Breast epithelium (tissue), 4 donors: ENCODE results near the gene FIG4. TPM values are rescaled to one million over a fixed set of nuclear protein-coding genes. Genes with fewer than 3 reads are reported as not detected.
"Not testable (repeated sequence)": the region's sequence is repeated elsewhere in the genome, so short reads cannot be mapped to it uniquely, and the experiment has no call there.

ENCODE experiments used
- DNase-seq, 2 donors: peaks; one replicate each; pipeline ENCODE4 v3.0.0-alpha.2; 2019; ENCODE audit warnings: low spot score in 2 of 2
- H3K27ac ChIP-seq, 2 donors: fragments of 200-600 bp; sonication (generic) in 1 of 2; one replicate each; pipeline ENCODE4 v1.5.1; 2016 to 2019; ENCODE audit warnings: mild to moderate bottlenecking in 1 of 2
- H3K27me3 ChIP-seq, 2 donors: fragments of 200-600 bp; sonication (generic) in 1 of 2; one replicate each; pipeline versions ENCODE4 v1.5.1 to v1.6.0; 2017 to 2019; ENCODE audit warnings: control low read depth in 1 of 2, mild to moderate bottlenecking in 1 of 2
- H3K36me3 ChIP-seq: fragments of 200-600 bp; one replicate; pipeline ENCODE4 v1.5.1; 2019
- H3K4me1 ChIP-seq, 2 donors: fragments of 200-600 bp; sonication (generic); one replicate each; pipeline ENCODE4 v1.5.1; 2016 to 2019; ENCODE audit warnings: control low read depth in 1 of 2
- H3K4me3 ChIP-seq, 3 donors: fragments of 200-600 bp; sonication (generic); 1 replicate in 2 of 3; 2 replicates in 1 of 3; pipeline ENCODE4 v1.5.1; 2016 to 2019; ENCODE audit warnings: mild to moderate bottlenecking in 3 of 3, moderate library complexity in 2 of 3
- H3K9me3 ChIP-seq, 2 donors: fragments of 200-600 bp; sonication (generic) in 1 of 2; one replicate each; pipeline ENCODE4 v1.5.1; 2016 to 2019; ENCODE audit warnings: control low read depth in 1 of 2
- POLR2A ChIP-seq: fragments of 450-650 bp; IDR thresholded peaks from one replicate; pipeline ENCODE4 v1.6.1; 2016; ENCODE audit warnings: antibody characterized with exemption, mild to moderate bottlenecking, moderate library complexity
- POLR2AphosphoS5 ChIP-seq, 3 donors: sonication (generic); formaldehyde crosslinking; IDR thresholded peaks; one replicate each; pipeline ENCODE4 v1.6.1; 2017; ENCODE audit warnings: antibody characterized with exemption in 3 of 3
- intact Hi-C: fragments of 100-400 bp; cut with DNase I; formaldehyde crosslinking; loops from one replicate; pipeline ENCODE4 v1.15.1; 2023; ENCODE audit warnings: low total_unique reads
- total RNA-seq, 3 donors: library from RNA; depleted of rRNA; stranded (reverse); fragments of >200 nt; gene quantifications; one replicate each; pipeline ENCODE4 v1.1.0, GENCODE V29; 2016
- TF ChIP-seq, protein P1 (sequence below), 3 donors: fragments of 450-650 bp; IDR thresholded peaks; one replicate each; pipeline ENCODE4 v1.5.1; 2016 to 2017; ENCODE audit warnings: antibody characterized with exemption in 3 of 3, mild to moderate bottlenecking in 3 of 3, moderate library complexity in 3 of 3

FIG4 gene
- total RNA-seq, 3 donors from 2014 or later: 18.2 to 29.6 (median 18.4) TPM

DNA sequence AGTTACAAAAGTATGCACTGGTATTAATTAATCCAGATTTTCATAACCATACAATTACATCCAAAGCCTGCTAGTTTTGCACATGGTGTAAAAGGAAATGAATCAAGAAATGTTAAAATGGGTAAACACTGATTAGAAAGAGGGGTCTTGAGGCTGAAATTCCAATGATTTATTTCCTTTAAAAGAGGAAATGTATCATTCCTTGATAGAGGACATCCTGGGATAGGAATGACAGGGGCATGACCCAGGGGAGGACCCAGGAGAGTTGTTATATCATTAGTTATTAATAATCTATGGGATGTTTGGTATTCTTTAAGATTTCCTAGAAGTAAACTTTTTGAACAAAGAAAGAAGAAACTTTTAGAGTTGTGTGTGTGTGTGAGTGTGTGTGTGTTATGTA lies 18.3 kb upstream of the FIG4 start:
- Histone ChIP-seq H3K27ac (no peak overlapping the region), H3K9me3 (no peaks in the 10 kb centered on the region), H3K4me3 (no peak overlapping the region), H3K4me1 (no peaks in the 10 kb centered on the region), H3K27me3 (no peaks in the 10 kb centered on the region), H3K36me3 (no peaks in the 10 kb centered on the region)
- intact Hi-C loops: no loop called here
- no peak for DNase-seq
- TF ChIP-seq, protein P1, sequence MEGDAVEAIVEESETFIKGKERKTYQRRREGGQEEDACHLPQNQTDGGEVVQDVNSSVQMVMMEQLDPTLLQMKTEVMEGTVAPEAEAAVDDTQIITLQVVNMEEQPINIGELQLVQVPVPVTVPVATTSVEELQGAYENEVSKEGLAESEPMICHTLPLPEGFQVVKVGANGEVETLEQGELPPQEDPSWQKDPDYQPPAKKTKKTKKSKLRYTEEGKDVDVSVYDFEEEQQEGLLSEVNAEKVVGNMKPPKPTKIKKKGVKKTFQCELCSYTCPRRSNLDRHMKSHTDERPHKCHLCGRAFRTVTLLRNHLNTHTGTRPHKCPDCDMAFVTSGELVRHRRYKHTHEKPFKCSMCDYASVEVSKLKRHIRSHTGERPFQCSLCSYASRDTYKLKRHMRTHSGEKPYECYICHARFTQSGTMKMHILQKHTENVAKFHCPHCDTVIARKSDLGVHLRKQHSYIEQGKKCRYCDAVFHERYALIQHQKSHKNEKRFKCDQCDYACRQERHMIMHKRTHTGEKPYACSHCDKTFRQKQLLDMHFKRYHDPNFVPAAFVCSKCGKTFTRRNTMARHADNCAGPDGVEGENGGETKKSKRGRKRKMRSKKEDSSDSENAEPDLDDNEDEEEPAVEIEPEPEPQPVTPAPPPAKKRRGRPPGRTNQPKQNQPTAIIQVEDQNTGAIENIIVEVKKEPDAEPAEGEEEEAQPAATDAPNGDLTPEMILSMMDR (IDR thresholded peaks at IDR 0.05): no peak
- TF ChIP-seq POLR2AphosphoS5 (IDR thresholded peaks at IDR 0.05) (no peak), POLR2A (no peak)

GRCh38 chr6:109676724-109677123 lies 14.4 kb upstream of the FIG4 start:
- no peaks in the 10 kb centered on the region for H3K27me3 ChIP-seq
- no peak for DNase-seq
- no peaks in the 10 kb centered on the region for H3K4me1 ChIP-seq
- H3K27ac ChIP-seq: no peak overlapping the region
- no peaks in the 10 kb centered on the region for H3K36me3 ChIP-seq
- TF ChIP-seq, protein P1 (IDR thresholded peaks at IDR 0.05): no peak
- no peak for TF ChIP-seq POLR2A
- no peak for TF ChIP-seq POLR2AphosphoS5 (IDR thresholded peaks at IDR 0.05)
- intact Hi-C loops: no loop called here
- no peaks in the 10 kb centered on the region for H3K9me3 ChIP-seq
- no peak overlapping the region for H3K4me3 ChIP-seq

GRCh38 chr6:109678240-109678639 lies 12.9 kb upstream of the FIG4 start:
- Histone ChIP-seq H3K27ac (no peak overlapping the region), H3K4me1 (no peaks in the 10 kb centered on the region), H3K9me3 (no peaks in the 10 kb centered on the region), H3K4me3 (no peak overlapping the region), H3K36me3 (no peaks in the 10 kb centered on the region), H3K27me3 (no peaks in the 10 kb centered on the region)
- no peak for DNase-seq
- TF ChIP-seq, protein P1 (IDR thresholded peaks at IDR 0.05): no peak
- TF ChIP-seq POLR2AphosphoS5 (IDR thresholded peaks at IDR 0.05): no peak
- no peak for TF ChIP-seq POLR2A
- intact Hi-C loops: no loop called here

- intact Hi-C loops, H3K9me3 ChIP-seq, H3K27me3 ChIP-seq, H3K36me3 ChIP-seq, H3K4me1 ChIP-seq, H3K27ac ChIP-seq, DNase-seq: not testable (repeated sequence)
- H3K4me3 ChIP-seq: peak overlapping the region in 1 of 3 donors; percentile 27
Observed at GRCh38 chr6:109678661-109679505, 12.2 kb upstream of the FIG4 start.

DNA sequence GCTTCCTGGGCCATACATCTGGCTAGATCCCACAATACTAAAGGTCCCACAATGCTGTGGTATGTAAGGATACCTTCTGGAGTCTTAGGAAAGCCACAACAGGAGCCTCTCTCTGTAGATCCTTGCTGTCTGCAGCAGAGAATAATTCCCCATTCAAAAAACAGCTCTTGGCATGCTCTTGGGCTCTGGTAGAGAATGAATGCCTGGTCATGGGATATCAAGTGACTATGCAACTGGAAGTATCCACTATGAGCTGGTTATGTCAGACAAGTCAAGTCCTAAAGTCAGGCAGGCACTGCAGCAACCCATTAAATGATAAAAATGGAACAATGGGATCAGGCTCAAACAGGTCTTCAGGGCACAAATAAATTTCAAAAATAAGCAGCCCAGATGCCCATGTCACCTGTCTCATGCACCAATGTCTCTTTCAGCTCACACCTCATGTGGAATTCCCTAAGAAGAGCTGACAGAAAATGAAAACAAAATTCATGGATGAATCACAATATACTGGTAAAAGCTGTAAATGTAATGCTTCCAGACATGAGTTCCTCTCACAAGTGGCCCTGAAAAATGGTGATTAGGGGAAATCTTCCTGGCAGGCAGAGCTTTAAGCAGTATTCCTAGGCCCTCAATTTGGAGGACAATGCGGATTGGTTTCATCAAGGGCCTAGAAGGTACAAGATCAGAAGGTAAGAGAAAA lies 4.4 kb upstream of the FIG4 start:
- peak overlapping the region in 1 of 2 donors; percentile 57 for H3K27ac ChIP-seq

More for the DNA sequence above, 4.4 kb upstream of the FIG4 start:
- H3K9me3 ChIP-seq: no peaks in the 10 kb centered on the region
- no peaks in the 10 kb centered on the region for H3K36me3 ChIP-seq
- no peaks in the 10 kb centered on the region for H3K27me3 ChIP-seq
- no peak overlapping the region for H3K4me3 ChIP-seq
- TF ChIP-seq, protein P1 (IDR thresholded peaks at IDR 0.05): no peak
- TF ChIP-seq POLR2A (no peak), POLR2AphosphoS5 (IDR thresholded peaks at IDR 0.05) (no peak)
- DNase-seq: no peak
- no peaks in the 10 kb centered on the region for H3K4me1 ChIP-seq
- intact Hi-C loops: no loop called here
